ENCODE data around the gene TMEM129.
"Not testable (repeated sequence)": the region's sequence is repeated elsewhere in the genome, so short reads cannot be mapped to it uniquely, and the experiment has no call there.

Gene TMEM129

DNA sequence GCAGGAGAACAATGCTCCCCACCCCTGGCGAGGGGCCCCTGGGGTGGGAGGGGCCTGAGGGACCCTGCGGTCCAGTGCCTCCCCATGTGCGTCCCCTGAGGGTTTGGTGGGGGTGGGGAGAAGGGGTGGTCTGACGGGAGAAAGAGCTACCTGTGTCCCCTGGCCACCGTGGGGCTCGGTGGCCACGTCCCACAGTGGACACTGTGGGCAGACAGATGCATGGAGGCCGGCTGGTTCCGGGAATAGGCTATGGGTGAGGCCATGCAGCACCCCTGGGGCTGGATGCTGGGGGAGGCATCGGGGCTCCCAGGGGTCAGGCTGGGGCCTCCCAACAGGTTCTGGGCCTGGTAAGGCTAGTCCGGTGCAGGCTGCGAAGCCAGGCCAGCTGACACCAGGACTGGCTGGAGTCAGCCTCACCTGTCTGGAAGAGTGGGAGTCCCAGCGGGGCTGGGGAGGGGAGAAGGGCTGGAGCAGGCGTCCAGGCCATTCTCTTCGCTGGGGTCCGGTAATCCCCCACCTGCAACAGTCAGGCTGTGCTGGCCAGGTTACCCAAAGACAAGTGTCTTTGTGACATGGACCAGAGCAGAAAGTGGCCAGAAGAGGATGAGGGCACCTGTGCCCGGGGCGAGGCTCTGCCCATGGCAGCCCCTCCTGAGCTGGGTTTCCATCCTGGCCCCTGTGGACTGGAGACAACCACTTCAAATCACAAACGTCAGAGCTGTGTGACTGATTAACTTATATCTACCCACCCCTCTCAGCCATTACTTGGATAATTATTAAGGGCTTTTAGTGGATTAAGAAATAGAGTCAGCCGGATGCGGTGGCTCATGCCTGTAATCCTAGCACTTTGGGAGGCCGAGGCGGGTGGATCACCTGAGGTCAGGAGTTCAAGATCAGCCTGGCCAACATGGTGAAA is 35.6 kb downstream of the TMEM129 start:
- DNase-seq: no peak

DNA sequence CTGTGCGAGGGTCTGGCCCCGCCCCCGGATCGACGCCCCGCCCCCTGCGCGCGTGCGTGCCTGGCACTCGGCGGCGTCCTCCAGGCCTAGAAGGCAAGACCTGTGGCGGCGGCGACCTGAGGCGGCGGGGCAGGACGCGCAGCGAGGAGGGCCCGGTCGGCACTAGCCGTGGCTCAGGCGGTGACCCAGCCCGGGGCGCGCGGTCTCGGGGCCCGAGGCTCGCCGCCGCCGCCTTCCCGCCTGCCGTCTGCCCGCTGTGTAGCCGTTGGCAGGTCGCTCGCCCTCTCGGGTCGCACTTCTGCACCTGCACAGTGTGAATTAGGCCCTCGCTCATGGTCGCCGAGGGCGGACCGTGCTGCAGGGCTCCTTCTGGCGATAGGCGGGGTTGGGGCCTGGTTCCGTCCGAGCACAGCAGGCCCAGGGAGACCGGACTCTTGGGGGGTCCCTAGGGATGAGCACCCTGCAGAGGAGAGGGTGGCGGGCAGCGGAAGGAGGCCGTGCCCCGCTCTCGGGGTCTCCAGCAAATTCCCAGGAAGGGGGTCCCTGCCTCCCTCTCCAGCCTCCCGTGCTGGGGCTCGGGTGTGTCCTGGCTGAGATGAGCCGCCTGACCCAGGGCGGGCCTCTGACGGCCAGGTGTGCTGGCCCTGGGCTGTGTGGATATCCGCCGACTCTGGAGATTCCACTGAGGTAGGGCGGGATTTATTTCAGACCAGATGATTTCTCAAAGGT is 36.5 kb downstream of the TMEM129 start:
- DNase-seq: no peak

DNA sequence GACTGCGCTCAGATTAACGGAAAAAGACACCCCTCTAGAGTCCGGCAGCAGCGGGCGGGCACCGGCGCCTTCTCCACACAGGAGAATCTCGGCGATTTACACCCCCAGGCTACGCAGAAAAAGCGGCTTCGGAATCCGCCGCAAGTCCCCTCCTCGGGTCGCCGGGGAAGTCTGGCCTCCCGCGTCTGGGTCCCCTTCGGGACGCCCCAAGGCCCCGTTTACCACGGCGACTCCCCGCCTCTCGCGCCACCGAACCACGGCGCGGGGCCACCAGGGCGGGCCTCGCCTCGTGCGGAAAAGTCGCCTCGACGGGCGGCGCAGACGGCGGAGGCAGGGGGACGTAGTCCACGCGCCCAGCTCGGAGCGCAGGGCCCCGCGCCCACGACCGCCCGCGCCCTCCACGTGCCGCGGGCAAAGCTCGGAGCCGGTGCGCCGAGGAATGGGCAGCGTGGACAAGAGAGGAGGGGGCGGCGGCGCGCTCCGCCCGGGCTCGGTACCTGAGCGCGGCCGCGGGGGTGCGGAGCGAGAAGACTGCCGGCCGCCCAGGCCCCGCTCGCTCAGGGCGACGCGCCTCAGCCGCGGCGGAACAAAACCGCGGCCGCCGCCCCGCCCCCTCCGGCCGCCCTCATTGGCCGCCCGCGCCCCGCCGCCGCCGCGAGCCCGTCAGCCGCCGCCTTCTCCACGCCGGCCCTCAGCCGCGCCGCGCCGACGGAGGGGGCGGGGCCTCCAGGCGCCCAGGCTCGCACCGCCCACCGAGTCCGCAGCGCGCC is 37.2 kb downstream of the TMEM129 start, which contains the start of gene FAM53A:
FAM53A (minus strand) TSS at position 578 of the 770 bp plus-strand sequence. CDS start 15,572 bp downstream, outside the sequence.
- peak; percentile 87 for DNase-seq

DNA sequence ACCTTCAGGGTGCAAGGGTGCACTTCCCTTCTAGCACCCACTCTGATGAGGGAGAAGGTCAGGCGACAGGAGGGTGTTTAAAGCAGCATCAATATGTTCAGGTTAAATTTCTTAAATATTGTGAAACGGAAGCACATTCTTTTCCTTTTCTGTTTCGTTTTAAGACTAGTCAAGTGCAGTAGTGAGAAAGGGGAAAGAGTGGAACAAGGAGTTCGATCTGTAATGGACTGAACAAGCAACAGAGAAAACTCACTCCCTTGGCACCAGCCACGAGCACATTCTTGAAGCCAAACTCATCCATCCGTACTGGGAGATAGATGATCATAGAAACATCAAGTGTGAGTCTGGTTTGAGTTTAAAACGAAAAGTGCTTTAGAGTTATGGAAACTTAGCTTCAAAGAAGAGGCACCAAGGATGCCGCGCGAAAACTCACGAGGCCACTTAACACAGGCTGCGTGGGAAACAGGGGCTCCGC is 37.8 kb downstream of the TMEM129 start:
- DNase-seq: no peak

DNA sequence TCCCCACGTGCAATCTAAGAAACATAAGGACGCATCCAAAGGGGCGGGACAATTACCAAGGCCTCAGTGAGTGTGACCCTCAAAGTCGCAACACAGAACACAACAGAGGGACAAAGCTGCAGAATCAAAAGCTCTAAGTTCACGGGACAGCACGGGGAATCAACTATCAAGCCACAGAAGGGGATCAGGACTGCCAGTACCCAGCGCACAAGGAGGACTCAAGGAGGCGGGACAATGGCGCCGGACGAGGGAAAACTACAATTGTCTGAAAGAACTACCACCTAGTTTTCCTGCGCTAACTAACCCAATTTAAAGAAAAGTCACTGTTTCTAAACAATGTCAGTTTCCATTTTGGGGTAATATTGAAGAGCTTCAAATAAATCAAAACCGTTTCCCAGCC is 38.3 kb downstream of the TMEM129 start:
- no peak for DNase-seq

DNA sequence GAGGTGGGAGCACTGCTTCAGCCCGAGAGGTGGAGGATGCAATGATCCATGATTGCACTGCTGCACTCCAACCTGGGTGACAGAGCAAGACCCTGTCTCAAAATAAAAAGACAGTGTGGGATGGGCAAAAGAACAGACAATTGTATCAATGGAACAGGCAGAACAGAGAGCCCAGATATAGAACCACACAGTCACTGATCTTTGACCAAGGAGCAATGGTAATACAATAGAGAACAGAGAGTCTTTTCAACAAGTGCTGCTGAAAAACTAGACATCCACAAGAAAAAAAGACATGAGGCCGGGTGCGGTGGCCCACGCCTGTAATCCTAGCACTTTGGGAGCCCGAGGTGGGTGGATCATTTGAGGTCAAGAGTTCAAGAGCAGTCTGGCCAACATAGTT is 42.9 kb downstream of the TMEM129 start:
- no peak for DNase-seq

DNA sequence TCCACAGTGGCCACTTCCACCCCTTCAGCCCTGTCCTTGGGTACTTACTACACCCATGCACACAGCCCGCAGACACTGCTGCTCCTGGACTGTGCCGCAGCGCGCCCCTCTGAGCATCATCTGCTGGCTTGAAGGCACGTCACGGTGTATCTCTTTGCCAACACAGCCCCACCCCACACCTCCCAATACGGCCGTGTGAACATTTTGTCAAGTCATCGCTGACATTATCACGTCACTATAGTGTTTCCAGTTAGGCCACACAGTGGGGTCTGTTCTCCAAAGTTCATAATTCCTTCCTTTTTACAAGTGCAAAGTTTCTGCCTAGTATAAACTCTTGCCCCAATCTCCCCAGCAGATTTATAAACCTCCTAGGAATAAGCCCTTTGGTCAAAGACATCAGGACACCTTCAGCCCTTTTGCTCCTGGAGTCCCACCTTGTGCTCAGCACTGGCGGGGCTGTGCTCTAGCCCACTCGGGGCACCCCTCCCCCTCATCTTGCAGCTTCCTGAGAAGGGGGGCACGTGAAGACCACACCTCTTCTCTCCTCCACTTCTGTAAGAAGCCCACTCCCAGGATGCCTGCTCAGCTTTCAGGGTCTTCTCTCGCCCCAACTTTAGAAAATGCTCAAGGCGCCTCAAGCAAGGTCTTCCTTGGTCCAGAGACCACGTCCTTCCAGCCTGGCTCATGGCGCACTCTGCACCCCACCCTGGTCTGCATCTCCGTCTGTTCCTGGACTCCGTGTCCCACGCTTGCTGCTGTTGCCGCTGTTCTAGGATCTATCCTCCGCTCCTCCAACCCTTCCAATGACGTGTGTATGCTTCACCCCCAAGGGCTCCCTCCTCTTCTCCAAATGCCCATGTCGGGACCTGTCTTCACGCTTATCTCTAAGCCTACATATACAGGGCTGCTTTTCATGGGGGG is 44.3 kb downstream of the TMEM129 start:
- DNase-seq: no peak

DNA sequence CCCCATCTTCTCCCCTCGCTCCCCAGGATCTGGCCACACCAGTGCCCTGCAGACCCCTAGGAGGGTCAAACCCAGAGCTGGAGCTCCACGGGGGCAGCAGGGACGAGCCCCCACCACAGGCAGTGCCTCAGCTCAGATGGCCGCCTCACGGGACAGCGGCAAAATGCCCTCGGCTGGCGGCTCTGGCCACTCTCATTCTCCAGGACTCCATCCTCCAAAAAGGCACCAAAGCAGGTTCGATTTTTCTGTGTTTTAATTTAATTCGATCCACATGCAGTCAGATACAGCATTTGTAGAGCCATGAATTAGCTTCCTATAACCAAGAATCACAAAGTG is 45.4 kb downstream of the TMEM129 start:
- no peak for DNase-seq

DNA sequence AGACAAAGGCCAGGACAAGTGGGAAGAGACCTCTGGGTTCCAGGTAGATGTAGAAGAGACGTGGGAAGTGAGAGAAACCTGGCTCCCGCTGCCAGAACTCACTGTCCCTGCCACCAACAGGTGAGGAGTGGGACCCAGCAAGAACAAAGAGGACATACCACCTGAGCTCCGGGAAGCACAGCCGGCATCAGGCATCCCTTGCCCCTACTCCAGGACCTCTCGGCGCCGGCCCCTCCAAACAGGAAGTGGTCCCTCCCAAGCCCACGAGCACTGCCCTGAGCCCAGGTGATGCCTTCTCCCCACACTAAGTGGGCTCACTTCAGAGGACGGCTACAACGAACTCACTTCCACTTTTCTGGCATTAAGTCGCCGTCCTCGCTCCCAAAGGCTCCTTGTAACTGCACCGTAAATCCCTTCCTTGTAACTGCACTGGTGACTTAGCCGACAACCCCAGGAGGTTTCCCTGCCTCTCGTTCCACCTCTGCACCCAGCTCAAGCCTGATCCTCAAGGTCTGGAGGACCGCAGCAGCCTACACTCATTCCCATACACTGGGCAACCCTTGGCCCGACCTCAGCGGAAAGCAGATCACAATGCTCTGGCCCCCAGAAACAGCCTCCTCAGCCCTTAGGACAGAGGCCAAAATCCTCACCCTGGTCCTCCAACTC is 45.9 kb downstream of the TMEM129 start:
- no peak for DNase-seq

DNA sequence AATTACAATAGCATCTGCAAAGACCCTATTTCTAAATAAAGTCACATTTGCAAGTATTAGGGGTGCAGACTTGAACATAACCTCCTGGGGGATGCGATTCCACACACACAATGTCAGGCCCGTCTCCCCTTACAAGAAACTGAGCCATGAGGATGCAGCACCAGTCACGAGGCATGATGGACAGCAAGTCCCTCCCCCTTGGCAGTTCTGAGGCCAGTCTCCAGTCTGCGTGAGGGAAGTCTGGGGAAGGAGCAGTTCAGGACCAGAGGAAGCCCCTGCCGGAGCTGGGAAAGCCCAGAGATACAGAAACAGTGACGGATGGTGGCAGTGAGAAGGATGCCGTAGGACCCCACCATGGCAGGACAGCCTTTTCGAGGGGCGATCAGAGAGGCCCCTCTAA is 46.4 kb downstream of the TMEM129 start:
- no peak for DNase-seq

DNA sequence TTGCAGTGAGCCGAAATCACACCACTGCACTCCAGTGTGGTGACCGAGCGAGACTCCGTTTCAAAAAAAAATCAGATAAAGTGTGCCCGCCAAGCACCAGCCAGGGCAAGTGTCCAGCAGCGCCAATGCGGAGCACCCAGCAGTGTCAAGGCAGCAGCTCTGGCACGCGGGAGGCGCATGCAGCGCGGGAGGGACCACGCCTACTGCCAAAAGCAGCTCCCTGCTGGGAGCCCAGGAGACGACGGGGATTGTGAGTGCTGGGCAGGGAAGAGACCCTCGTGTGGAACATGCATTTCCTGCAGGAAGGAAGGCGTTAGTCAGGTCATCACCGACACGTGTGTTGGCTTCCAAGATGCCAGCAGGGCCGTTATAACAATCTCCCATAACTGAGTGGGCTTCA is 47.5 kb downstream of the TMEM129 start:
- no peak for DNase-seq

DNA sequence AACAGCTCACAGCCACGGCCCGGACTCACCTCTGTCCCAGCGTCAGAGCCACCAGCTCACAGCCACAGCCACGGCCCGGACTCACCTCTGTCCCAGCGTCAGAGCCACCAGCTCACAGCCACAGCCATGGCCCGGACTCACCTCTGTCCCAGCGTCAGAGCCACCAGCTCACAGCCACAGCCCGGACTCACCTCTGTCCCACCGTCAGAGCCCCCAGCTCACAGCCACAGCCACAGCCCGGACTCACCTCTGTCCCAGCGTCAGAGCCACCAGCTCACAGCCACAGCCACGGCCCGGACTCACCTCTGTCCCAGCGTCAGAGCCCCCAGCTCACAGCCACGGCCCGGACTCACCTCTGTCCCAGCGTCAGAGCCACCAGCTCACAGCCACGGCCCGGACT is 50.1 kb downstream of the TMEM129 start:
- not testable (repeated sequence) for DNase-seq

DNA sequence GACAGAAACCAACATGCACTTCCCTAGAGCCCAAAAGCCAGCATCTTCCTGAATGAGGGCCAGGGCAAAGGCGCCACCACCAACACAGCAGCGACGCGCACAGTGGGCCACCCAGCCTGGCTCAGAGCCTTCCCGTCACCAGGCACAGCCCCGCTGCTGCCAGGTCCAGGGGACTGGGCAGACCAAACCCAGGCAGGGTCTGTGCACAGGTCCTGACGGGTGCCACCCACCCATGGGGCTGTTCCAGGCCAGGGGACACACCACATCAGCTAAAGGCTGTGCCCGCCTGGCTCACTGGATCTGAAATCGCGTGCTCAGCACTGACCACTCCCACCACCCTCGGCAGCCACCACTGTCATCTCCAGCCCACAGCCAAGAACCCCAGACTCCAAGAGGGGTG is 50.8 kb downstream of the TMEM129 start:
- no peak for DNase-seq

DNA sequence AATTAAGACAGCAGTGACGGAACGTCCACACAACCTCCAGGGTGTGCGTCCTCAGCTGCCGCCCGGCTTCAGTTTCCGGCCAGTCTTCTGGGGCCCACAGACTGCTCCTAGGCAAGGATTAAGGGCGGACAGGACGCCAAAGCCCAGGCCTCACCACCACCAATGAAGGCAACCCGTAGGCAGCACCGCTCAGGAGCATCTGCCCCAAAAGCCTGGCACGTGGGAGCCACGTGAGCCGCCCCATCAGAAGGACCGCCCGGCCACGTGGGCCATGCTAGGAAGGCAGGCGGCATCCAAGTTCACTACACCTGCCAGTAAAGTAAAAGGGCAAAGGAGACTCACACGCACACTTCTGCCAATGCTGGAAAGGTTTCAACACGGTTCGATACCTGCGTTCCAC is 51.3 kb downstream of the TMEM129 start:
- DNase-seq: no peak

DNA sequence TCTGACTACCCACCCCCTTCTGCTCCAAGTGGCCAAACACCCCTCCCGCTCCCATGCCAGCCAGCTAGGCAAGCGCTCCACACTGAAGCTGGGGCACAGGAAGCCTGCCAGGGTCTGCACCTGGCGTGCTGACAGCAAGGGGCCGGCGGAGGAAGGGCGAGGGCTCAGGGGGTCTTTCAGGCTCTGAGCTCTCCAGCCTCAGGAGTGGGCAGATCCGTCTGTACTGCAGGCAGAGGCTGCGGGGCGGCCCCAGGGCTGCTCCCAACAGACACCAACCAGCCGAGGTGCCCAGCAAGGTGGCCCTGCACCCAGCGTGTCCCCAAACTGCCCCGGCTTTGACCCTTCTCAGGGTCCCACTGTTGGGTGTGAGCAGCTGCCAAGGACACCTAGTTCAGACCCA is 51.9 kb downstream of the TMEM129 start:
- DNase-seq: no peak

DNA sequence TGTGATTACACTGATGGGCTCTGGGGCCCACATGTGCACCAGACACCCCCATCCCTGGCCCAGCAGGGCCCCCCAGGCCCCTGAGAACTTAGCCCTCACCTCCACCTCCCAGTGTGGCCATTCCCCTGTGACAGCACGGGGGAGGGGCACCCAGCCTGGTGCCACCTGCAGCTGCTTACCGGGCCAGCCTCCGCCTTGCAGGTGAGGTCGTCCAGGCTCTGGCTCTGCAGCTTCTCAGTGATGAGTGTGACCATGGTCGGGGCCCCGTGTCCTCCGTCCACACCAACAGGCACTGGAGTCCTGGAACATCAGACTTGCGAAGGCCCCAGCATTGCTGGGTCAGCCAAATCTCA is 52.7 kb downstream of the TMEM129 start:
- DNase-seq: no peak

DNA sequence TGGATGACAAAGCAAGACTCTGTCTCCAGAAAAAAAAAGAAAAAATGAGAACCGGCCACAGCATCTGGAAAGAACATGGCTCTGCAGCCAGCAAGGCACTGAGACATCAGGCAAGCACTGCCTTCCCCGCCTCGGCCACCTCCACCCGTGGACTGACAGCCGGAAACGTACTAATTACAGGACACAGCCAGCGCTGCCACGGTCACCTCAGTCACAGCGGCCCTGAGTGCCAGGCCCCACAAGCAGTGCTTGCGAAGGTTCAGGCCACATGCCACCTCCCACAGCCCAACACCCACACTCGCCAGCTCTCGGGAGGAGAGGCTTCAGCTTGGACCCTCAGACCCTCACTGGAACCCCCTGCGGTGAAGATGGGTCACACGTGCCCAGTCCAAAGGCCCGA is 53.9 kb downstream of the TMEM129 start:
- DNase-seq: no peak

DNA sequence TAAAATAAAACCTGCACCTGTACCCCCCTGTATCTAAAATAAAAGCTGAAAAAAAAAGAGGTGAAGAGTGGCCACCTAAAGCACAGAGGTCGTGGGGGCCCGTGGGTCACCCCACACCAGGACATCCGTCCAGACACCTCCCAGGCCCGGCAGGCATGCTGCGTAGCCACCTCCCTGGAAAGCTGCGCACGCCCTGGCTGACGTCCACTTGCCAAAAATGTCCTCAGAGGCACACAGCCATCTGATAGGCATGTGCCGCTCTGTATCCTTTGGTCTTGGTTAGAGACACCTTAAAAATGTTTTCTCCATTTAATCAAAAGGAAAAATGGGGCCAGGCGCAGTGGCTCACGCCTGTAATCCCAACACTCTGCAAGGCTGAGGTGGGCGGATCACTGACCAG is 54.7 kb downstream of the TMEM129 start:
- peak; percentile 23 for DNase-seq

Data from RPMI8226 (cell line).